Activated CD4-positive, alpha-beta T cell treated with anti-CD3 and anti-CD28 coated beads for 36 hours (primary cell): ENCODE results near the gene ATN1. TPM values are rescaled to one million over a fixed set of nuclear protein-coding genes. Genes with fewer than 3 reads are reported as not detected.

Source experiments
- ATAC-seq: fragments of 200-7000 bp; cut with Tn5 transposase; one replicate; pipeline ENCODE4 v1.10.0; 2021; ENCODE audit warnings: mild to moderate bottlenecking, moderate library complexity
- CTCF ChIA-PET: fragments of 350-600 bp; sonication (Branson Sonifier 250); formaldehyde crosslinking; loops from one replicate; lab custom pipeline; 2021; ENCODE audit warnings: antibody characterized with exemption; lab: Charles Lee
- POLR2A ChIA-PET: fragments of 350-600 bp; sonication (Branson Sonifier 250); formaldehyde crosslinking; loops from one replicate; lab custom pipeline; 2021; ENCODE audit warnings: antibody characterized with exemption, inconsistent platforms; lab: Charles Lee
- DNase-seq: peaks from one replicate; pipeline ENCODE4 v3.0.0-alpha.2; 2020
- H3K27ac Mint-ChIP-seq: one replicate; pipeline ENCODE4 v1.8.0; 2021; ENCODE audit warnings: mixed read lengths
- H3K27me3 Mint-ChIP-seq: one replicate; pipeline ENCODE4 v1.8.0; 2021; ENCODE audit warnings: mixed read lengths
- H3K36me3 Mint-ChIP-seq: one replicate; pipeline ENCODE4 v1.8.0; 2021; ENCODE audit warnings: low read depth, mixed read lengths
- H3K4me1 Mint-ChIP-seq: one replicate; pipeline ENCODE4 v1.8.0; 2021; ENCODE audit warnings: mixed read lengths
- H3K4me3 Mint-ChIP-seq: one replicate; pipeline ENCODE4 v1.8.0; 2021; ENCODE audit warnings: mild to moderate bottlenecking, moderate library complexity, mixed read lengths
- H3K9me3 Mint-ChIP-seq: one replicate; pipeline ENCODE4 v1.8.0; 2021; ENCODE audit warnings: low read depth, mixed read lengths
- intact Hi-C, 2 experiments: fragments of 100-400 bp; cut with DNase I in 1 of 2; cut with micrococcal nuclease in 1 of 2; formaldehyde crosslinking; loops; one replicate each; pipeline versions ENCODE4 v1.14.2 to v1.15.1; 2022 to 2024; cut with DNase I, micrococcal nuclease
- total RNA-seq, 2 experiments: library from RNA; stranded (reverse); gene quantifications; one replicate each; pipeline ENCODE4 v1.2.3, GENCODE V29; 2021

ATN1 gene
- total RNA-seq, 2 experiments from 2014 or later, result 32.2 to 32.4 TPM

DNA sequence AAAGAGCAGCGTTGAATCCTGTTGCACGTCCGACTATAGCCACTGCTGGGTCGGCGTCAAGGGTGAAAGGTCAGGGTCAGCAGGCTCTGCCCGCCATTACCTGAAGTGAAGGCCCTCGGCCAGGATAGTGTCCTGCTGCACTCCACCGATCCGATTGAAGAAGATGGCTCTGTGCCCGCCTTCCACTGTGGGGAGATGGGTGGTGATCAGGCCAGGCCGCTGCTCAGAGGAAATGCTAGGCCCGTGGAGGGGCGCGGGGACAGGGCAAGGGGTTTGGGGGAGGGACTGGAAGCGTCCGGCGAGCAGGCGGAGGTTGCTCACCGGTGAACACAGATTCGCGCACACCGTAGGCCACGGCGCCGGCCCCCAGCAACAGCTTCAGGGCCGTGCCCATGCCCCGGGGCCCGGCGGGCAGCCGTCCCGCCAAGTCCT, 42.4 kb downstream of the ATN1 start:
- no peak for DNase-seq

DNA sequence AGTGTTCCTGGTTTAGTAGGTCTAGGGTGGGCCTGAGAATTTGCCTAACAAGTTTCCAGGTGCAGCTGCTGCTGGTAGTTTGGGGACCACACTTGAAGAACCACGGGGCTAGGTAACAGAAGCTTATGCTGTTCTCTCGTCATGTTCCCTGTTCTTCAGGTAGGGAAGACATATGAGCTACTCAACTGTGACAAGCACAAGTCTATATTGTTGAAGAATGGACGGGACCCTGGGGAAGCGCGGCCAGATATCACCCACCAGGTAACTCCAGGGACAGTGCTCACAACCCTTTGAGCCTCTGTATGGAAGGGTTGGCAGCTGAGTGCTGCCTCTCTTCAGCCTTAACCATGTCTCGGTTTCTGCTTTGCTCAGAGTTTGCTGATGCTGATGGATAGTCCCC, 46.4 kb downstream of the ATN1 start:
- H3K36me3 Mint-ChIP-seq, result peaks cover 78% of the 10 kb centered on the region
- intact Hi-C loops, result no loop called here

More for the DNA sequence above, 42.4 kb downstream of the ATN1 start:
- POLR2A ChIA-PET, result interaction anchor here (2.4 kb wide), 1 partner anchor 26 kb away, joined by 16 read pairs; the partner anchor contains the start of genes C12orf57 and RNU7-1
- Mint-ChIP-seq H3K27ac (peak overlapping the region; percentile 100), H3K36me3 (peaks cover 82% of the 10 kb centered on the region), H3K9me3 (no peaks in the 10 kb centered on the region), H3K4me1 (peaks cover 59% of the 10 kb centered on the region), H3K4me3 (peak overlapping the region; percentile 96), H3K27me3 (no peaks in the 10 kb centered on the region)
- CTCF ChIA-PET, result interaction anchor here (1.0 kb wide), 1 partner anchor 143 kb away, joined by 4 read pairs; no protein-coding TSS in a partner anchor
- ATAC-seq, result peak; percentile 11
- intact Hi-C loops, result loop anchor here (1.0 to 2.0 kb wide), 17 partner anchors 9 to 1057 kb away; partner anchors contain the start of genes C12orf57 (in 2 of the 2), LPCAT3 (in 2 of the 2), USP5 (in 2 of the 2) and C1RL (in 1 of the 2)

DNA sequence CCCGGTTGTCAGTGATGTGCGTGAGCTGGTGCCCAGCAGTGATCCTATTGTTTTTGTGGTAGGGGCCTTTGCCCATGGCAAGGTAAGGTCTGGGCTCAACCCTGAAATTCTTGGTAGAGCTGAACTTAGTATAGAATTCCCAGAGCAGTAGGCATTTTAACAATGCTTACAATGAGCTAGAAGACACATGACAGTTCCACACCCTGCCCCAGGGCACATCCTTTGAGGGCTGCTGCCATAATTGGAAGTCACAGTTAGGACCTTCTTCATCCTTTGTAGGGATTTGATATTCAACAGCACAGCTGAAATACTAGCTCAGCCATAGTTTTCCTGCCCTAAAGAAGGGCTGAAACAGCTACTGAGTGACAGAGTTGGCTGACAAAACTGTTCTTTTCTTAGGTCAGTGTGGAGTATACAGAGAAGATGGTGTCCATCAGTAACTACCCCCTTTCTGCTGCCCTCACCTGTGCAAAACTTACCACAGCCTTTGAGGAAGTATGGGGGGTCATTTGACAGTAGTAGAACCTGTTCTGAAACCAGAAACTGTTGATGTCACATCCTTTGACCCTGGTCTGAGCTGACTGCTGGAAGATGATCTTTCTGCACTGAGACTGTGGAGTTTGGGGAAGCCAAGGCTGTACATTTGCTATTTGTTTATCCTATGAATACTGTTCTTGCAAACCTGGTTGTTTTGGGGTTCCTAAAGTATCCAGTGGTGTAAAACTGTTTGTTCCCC, 47.7 kb downstream of the ATN1 start:
- Mint-ChIP-seq H3K4me1 (peaks cover 25% of the 10 kb centered on the region), H3K27me3 (no peaks in the 10 kb centered on the region), H3K36me3 (peaks cover 75% of the 10 kb centered on the region), H3K27ac (peak overlapping the region; percentile 38), H3K9me3 (no peaks in the 10 kb centered on the region), H3K4me3 (no peak overlapping the region)
- DNase-seq, result no peak
- CTCF ChIA-PET, result interaction anchor here (1.0 to 2.1 kb wide), 4 partner anchors 8 to 50 kb away, joined by 3 to 9 read pairs (median 4); no protein-coding TSS in a partner anchor
- intact Hi-C loops, result no loop called here
- ATAC-seq, result no peak
- POLR2A ChIA-PET, result interaction anchor here (0.5 to 1.5 kb wide), 3 partner anchors 14 to 32 kb away, joined by 3 to 5 read pairs (median 5); partner anchors contain the start of genes C12orf57 and RNU7-1

More for the DNA sequence above, 46.4 kb downstream of the ATN1 start:
- Mint-ChIP-seq H3K9me3 (no peaks in the 10 kb centered on the region), H3K4me1 (peaks cover 28% of the 10 kb centered on the region), H3K27ac (peak overlapping the region; percentile 55), H3K4me3 (no peak overlapping the region), H3K27me3 (no peaks in the 10 kb centered on the region)
- ATAC-seq (no peak), DNase-seq (no peak)
- ChIA-PET CTCF (interaction anchor here (0.6 to 2.1 kb wide), 7 partner anchors 9 to 137 kb away, joined by 3 to 9 read pairs (median 3); no protein-coding TSS in a partner anchor), POLR2A (interaction anchor here (0.6 kb wide), 1 partner anchor 10 kb away, joined by 12 read pairs; no protein-coding TSS in a partner anchor)

- no peak overlapping the region for H3K4me3 Mint-ChIP-seq
Measured at GRCh38 chr12:6977653-6978052, 49.9 kb downstream of the ATN1 start.

DNA sequence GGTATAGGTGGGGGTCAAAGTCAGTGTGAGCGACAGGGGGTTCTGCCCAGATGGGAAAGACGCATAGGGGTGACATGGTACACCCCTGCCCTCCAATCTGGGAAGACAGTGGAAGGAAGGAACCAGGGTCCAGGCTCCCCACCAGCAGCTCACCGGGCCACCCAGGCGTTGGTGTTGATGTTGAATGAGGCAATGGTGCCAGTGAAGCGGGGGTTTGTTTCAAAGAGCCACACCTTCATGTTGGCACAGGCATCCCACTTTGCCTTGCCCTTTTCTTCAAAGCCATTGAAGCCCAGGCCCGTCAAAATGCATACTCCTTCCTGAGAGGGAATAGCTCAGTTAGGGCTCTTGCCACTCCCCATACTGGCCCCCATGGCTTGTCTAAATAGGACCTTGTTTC, 50.4 kb downstream of the ATN1 start:
- intact Hi-C loops, result no loop called here
- H3K4me1 Mint-ChIP-seq, result peaks cover 10% of the 10 kb centered on the region
- no peak overlapping the region for H3K4me3 Mint-ChIP-seq
- no peaks in the 10 kb centered on the region for H3K9me3 Mint-ChIP-seq
- H3K27me3 Mint-ChIP-seq, result no peaks in the 10 kb centered on the region
- no peak for ATAC-seq
- ChIA-PET POLR2A (no interaction called here), CTCF (interaction anchor here (0.6 to 1.5 kb wide), 2 partner anchors 41 to 106 kb away, joined by 3 read pairs; no protein-coding TSS in a partner anchor)
- peak overlapping the region; percentile 1 for H3K27ac Mint-ChIP-seq
- H3K36me3 Mint-ChIP-seq, result peaks cover 66% of the 10 kb centered on the region
- no peak for DNase-seq

More at GRCh38 chr12:6977653-6978052, 49.9 kb downstream of the ATN1 start:
- peak overlapping the region; percentile 25 for H3K27ac Mint-ChIP-seq
- ChIA-PET POLR2A (no interaction called here), CTCF (interaction anchor here (0.6 to 1.5 kb wide), 3 partner anchors 38 to 105 kb away, joined by 3 read pairs; no protein-coding TSS in a partner anchor)
- DNase-seq, result no peak
- H3K4me1 Mint-ChIP-seq, result peaks cover 16% of the 10 kb centered on the region
- peak; percentile 14 for ATAC-seq
- intact Hi-C loops, result no loop called here
- no peaks in the 10 kb centered on the region for H3K9me3 Mint-ChIP-seq
- H3K27me3 Mint-ChIP-seq, result no peaks in the 10 kb centered on the region
- peaks cover 68% of the 10 kb centered on the region for H3K36me3 Mint-ChIP-seq

DNA sequence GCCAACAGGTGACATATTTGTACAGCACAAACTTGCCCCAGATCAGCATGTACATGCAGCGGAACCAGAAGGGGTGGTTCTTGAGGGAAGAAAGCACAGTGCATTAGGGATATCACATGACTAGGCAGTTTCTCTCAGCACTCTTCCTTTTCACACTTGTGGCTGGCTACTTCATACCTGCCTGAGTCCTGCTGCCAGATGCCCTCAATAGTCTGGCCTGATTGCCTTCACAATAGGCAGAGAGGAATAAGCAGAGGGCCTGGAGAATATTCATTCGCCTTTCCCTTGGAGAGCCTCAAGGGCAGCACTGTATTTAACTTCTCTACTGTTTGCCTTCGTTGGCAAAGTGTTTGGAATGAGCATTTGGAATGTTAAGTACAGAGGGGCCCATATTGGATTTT, 50.9 kb downstream of the ATN1 start:
- ChIA-PET POLR2A (no interaction called here), CTCF (interaction anchor here (0.6 to 1.5 kb wide), 2 partner anchors 41 to 84 kb away, joined by 3 read pairs; no protein-coding TSS in a partner anchor)
- intact Hi-C loops, result no loop called here
- DNase-seq, result no peak
- ATAC-seq, result no peak
- H3K27ac Mint-ChIP-seq, result peak overlapping the region; percentile 16
- H3K4me3 Mint-ChIP-seq, result no peak overlapping the region
- H3K36me3 Mint-ChIP-seq, result peaks cover 63% of the 10 kb centered on the region
- H3K4me1 Mint-ChIP-seq, result peaks cover 7% of the 10 kb centered on the region
- H3K9me3 Mint-ChIP-seq, result no peaks in the 10 kb centered on the region
- no peaks in the 10 kb centered on the region for H3K27me3 Mint-ChIP-seq

DNA sequence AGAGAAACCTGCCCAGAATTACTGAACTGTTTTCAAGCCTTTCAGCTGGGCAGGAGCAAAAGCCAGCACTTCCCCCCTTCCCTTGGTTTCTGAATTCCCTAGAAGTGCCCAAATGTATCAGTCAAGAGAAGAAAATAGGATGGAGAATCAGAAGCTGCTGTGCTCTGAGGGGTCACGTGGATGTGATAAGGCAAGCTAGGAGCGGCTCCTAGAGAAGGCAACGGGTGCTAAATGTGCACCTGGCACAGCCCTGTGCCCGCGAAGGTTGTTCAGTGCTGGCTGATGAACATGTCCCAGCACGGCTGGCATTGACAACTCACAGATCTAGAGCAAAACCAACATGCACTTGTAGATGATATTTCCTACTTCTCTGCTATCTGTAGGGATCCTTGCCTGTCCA, 51.3 kb downstream of the ATN1 start:
- intact Hi-C loops, result no loop called here
- DNase-seq (no peak), ATAC-seq (no peak)
- ChIA-PET POLR2A (no interaction called here), CTCF (interaction anchor here (0.6 to 1.5 kb wide), 2 partner anchors 41 to 84 kb away, joined by 3 read pairs; no protein-coding TSS in a partner anchor)
- Mint-ChIP-seq H3K4me3 (no peak overlapping the region), H3K9me3 (no peaks in the 10 kb centered on the region), H3K4me1 (peaks cover 3% of the 10 kb centered on the region), H3K27me3 (no peaks in the 10 kb centered on the region), H3K36me3 (peaks cover 59% of the 10 kb centered on the region), H3K27ac (peak overlapping the region; percentile 16)

GRCh38 chr12:6979453-6979852, 51.7 kb downstream of the ATN1 start:
- Mint-ChIP-seq H3K4me1 (peaks cover 2% of the 10 kb centered on the region), H3K9me3 (no peaks in the 10 kb centered on the region), H3K4me3 (no peak overlapping the region), H3K36me3 (peaks cover 55% of the 10 kb centered on the region), H3K27ac (no peak overlapping the region), H3K27me3 (no peaks in the 10 kb centered on the region)
- DNase-seq, result no peak
- no peak for ATAC-seq
- CTCF ChIA-PET, result interaction anchor here (1.5 kb wide), 1 partner anchor 42 kb away, joined by 3 read pairs; no protein-coding TSS in a partner anchor
- intact Hi-C loops, result no loop called here
- POLR2A ChIA-PET, result no interaction called here

GRCh38 chr12:6980075-6980474, 52.3 kb downstream of the ATN1 start:
- Mint-ChIP-seq H3K4me1 (peaks cover 2% of the 10 kb centered on the region), H3K27ac (no peak overlapping the region), H3K4me3 (no peak overlapping the region), H3K36me3 (peaks cover 49% of the 10 kb centered on the region), H3K9me3 (no peaks in the 10 kb centered on the region), H3K27me3 (no peaks in the 10 kb centered on the region)
- no peak for ATAC-seq
- intact Hi-C loops, result no loop called here
- POLR2A ChIA-PET, result interaction anchor here (0.6 kb wide), 1 partner anchor 191 kb away, joined by 3 read pairs; the partner anchor contains the start of gene CD4
- CTCF ChIA-PET, result interaction anchor here (0.5 kb wide), 1 partner anchor 562 kb away, joined by 3 read pairs; no protein-coding TSS in a partner anchor
- no peak for DNase-seq

GRCh38 chr12:6980740-6981139, 53.0 kb downstream of the ATN1 start:
- H3K36me3 Mint-ChIP-seq, result peaks cover 42% of the 10 kb centered on the region
- ATAC-seq (no peak), DNase-seq (no peak)
- ChIA-PET CTCF (interaction anchor here (0.5 kb wide), 1 partner anchor 563 kb away, joined by 3 read pairs; no protein-coding TSS in a partner anchor), POLR2A (no interaction called here)
- H3K27me3 Mint-ChIP-seq, result no peaks in the 10 kb centered on the region
- no peaks in the 10 kb centered on the region for H3K9me3 Mint-ChIP-seq
- no peak overlapping the region for H3K4me3 Mint-ChIP-seq
- peaks cover 2% of the 10 kb centered on the region for H3K4me1 Mint-ChIP-seq
- H3K27ac Mint-ChIP-seq, result no peak overlapping the region
- intact Hi-C loops, result no loop called here
